NK-92 (cell line): ENCODE results near the gene SLC25A33.
"Not testable (repeated sequence)": the region's sequence is repeated elsewhere in the genome, so short reads cannot be mapped to it uniquely, and the experiment has no call there.

Experiments used
- DNase-seq: peaks from one replicate; lab custom pipeline; 2025; ENCODE audit not compliant: unreplicated experiment; lab: John Stamatoyannopoulos, UW

SLC25A33 gene

GRCh38 chr1:9539165-9539828 lies at the start of gene SLC25A33:
Gene SLC25A33 (plus strand): TSS chr1:9539465. CDS start chr1:9539692, 227 bp downstream.
- peak; percentile 73 for DNase-seq

GRCh38 chr1:9490605-9491339 lies 48.5 kb upstream of the SLC25A33 start:
- DNase-seq = no peak

GRCh38 chr1:9493326-9493725 lies 45.9 kb upstream of the SLC25A33 start:
- no peak for DNase-seq

- no peak for DNase-seq
Observed at GRCh38 chr1:9494936-9495758, 44.1 kb upstream of the SLC25A33 start.

DNA sequence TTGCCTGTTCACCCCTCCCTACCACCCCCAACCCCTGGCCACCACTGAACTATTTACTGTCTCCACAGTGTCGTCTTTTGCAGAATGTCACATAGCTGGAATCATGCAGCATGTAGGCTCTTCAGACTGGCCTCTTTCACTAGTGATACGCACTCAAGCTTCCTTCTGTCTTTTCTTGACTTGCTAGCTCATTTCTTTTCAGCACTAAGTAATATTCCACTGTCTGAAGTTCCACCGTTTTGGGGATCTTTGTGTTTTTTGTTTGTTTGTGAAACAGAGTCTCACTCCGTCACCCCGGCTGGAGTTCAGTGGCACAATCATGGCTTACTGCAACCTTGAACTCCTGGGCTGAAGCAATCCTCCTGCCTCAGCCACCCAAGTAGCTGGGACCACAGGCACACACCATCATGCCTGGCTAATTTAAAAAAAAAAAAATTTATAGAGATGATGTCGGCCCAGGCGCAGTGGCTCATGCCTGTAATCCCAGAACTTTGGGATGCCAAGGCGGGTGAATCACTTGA lies 43.4 kb upstream of the SLC25A33 start:
- no peak for DNase-seq

- DNase-seq = no peak
Observed at GRCh38 chr1:9500756-9501754, 38.2 kb upstream of the SLC25A33 start.

GRCh38 chr1:9503001-9503675 lies 36.1 kb upstream of the SLC25A33 start:
- DNase-seq = no peak

GRCh38 chr1:9505143-9505542 lies 34.1 kb upstream of the SLC25A33 start:
- no peak for DNase-seq

DNA sequence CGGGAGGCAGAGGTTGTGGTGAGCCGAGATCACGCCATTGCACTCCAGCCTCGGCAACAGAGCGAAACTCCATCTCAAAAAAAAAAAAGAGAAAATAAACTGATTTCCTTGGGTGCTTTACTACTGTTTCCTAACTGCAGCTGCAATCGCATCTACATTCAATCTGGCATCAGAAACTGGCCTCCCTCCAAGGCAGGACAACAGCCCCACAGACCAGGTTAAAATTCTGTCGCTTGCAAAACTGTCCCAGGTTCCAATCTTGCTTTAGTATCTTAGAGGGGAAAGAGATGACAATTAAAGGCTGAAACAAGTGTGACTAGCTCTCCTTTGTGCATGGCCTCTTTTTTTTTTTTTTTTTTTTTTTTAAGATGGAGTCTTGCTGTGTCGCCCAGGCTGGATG lies 32.4 kb upstream of the SLC25A33 start:
- no peak for DNase-seq

- DNase-seq = no peak
Observed at GRCh38 chr1:9510130-9510529, 29.1 kb upstream of the SLC25A33 start.

GRCh38 chr1:9515550-9515949 lies 23.7 kb upstream of the SLC25A33 start:
- DNase-seq = not testable (repeated sequence)

- DNase-seq = no peak
Observed at GRCh38 chr1:9518454-9518998, 20.7 kb upstream of the SLC25A33 start.

DNA sequence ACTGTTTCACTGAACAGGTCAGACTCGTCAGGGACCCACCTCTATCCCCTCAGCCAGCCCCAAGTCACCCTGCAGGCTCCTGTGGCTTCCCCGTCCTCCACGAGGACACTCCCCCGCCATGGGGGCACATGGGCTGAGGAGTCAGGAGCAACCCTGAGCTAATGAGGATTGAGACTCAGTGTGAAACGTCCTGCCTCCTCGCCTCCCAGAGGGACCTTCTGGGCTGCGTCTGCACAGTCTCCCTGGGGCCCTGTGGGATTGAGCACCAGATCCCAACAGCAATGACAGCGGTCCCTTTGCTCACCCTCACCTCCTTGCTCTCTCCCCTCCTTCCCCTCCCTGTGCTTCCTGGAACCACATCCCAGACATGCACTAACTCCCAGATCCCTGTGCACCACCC lies 18.9 kb upstream of the SLC25A33 start:
- DNase-seq = no peak

- no peak for DNase-seq
Observed at GRCh38 chr1:9529190-9529589, 10.1 kb upstream of the SLC25A33 start.

GRCh38 chr1:9530320-9530719 lies 8.9 kb upstream of the SLC25A33 start:
- no peak for DNase-seq

DNA sequence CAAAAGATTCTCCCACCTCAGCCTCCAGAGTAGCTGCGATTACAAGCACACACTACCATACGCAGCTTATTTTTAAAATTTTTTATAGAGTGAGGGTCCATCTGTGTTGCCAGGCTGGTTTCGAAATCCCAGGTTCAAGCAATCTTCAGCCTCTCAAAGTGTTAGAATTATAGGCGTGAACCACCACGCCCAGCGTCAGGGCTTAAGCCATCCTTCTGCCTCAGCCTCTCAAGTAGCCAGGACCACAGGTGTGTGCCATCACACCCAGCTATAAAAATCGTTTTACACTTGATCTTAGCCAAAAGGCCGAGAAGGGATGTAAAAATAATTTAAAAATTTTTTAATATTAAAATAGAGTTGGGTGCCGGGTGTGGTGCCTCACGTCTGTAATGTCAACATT lies 4.3 kb upstream of the SLC25A33 start:
- DNase-seq = no peak

DNA sequence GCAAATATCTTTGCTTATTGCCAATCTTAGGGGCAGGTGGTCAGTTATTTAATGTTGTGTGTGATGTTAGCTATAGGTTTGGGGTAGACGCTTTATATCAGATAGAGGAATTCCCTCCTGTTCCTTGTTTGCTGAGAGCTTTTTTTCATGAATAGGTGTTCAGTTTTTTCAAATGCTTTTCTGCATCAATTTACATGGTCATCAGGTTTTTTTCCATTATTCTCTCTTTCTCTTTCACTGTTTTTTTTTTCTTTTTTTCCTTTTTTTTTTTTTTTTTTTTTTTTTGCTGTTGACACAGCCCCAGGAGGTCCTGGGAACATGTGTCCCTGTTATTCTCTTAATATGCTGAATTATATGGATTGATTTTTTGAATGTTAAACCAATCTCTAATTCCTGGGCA lies 3.0 kb upstream of the SLC25A33 start:
- no peak for DNase-seq

GRCh38 chr1:9537863-9538668 lies 1.2 kb upstream of the SLC25A33 start:
- DNase-seq = no peak
